GM12878 (cell line): ENCODE measurements around the gene SUFU. TPM values are rescaled to one million over a fixed set of nuclear protein-coding genes. Genes with fewer than 3 reads are reported as not detected.

Experiments
- ATAC-seq: fragments of 200-7000 bp; cut with Tn5 transposase; 3 replicates; pipeline ENCODE4 v1.9.1; 2020; ENCODE audit warnings: mild to moderate bottlenecking, moderate library complexity
- BruUV-seq: library from RNA; stranded (reverse); fragments of 400-500 nt; replicated peaks from 2 replicates; lab custom pipeline; 2021; lab: Mats Ljungman, UMichigan
- CTCF ChIA-PET: fragments of 300-600 bp; sonication (Branson Sonifier 250); formaldehyde crosslinking; extraction: SDS; loops from one replicate; lab custom pipeline; 2021; ENCODE audit warnings: inconsistent platforms; lab: Yijun Ruan, JAX
- POLR2A ChIA-PET: fragments of 350-600 bp; formaldehyde crosslinking; extraction: SDS; loops from one replicate; lab custom pipeline; 2021; ENCODE audit warnings: inconsistent platforms; lab: Charles Lee
- RAD21 ChIA-PET: fragments of 300-600 bp; sonication (Branson Sonifier 250); formaldehyde crosslinking; loops from one replicate; lab custom pipeline; 2023; ENCODE audit warnings: antibody characterized with exemption; ENCODE audit not compliant: unreplicated experiment; lab: Charles Lee
- SMC1A ChIA-PET: fragments of 300-600 bp; sonication (Branson Sonifier 250); formaldehyde crosslinking; loops from one replicate; lab custom pipeline; 2023; ENCODE audit not compliant: unreplicated experiment, uncharacterized antibody; lab: Charles Lee
- DNase-seq: peaks from one replicate; pipeline ENCODE4 v3.0.0-alpha.2; 2011; ENCODE audit warnings: low read depth, low spot score
- FAIRE-seq: peaks from 3 replicates; lab custom pipeline; 2011; peaks lifted over from hg19 to GRCh38; lab: Jason Lieb, UNC
- H2AFZ ChIP-seq: 2 replicates; pipeline ENCODE4 v1.6.0; 2011; ENCODE audit warnings: low read depth, low read length, control low read depth; ENCODE audit not compliant: control insufficient read depth
- H3K27ac ChIP-seq: 2 replicates; pipeline ENCODE4 v1.5.1; 2011; ENCODE audit warnings: control low read depth; ENCODE audit not compliant: control insufficient read depth, insufficient read depth
- H3K27me3 ChIP-seq, 2 experiments: replicated peaks in 1 of 2; 2 replicates each; pipeline versions ENCODE4 v1.6.0 to v1.6.1; 2011; ENCODE audit warnings: low read length in 1 of 2; ENCODE audit not compliant: control insufficient read depth in 2 of 2, insufficient read depth in 2 of 2
- H3K36me3 ChIP-seq, 2 experiments: 2 replicates each; pipeline ENCODE4 v1.5.1; 2011; ENCODE audit warnings: low read length in 1 of 2; ENCODE audit not compliant: control insufficient read depth in 2 of 2, insufficient read depth in 2 of 2
- H3K4me1 ChIP-seq: 2 replicates; pipeline ENCODE4 v1.6.1; 2011; ENCODE audit warnings: mild to moderate bottlenecking, low read length, moderate library complexity, mixed read lengths; ENCODE audit not compliant: control insufficient read depth, insufficient read depth
- H3K4me2 ChIP-seq: 2 replicates; pipeline ENCODE4 v1.6.0; 2011; ENCODE audit warnings: control low read depth; ENCODE audit not compliant: control insufficient read depth, insufficient read depth
- H3K4me3 ChIP-seq: fragments of 200-600 bp; sonication (generic); 2 replicates; pipeline ENCODE4 v1.5.1; 2016
- H3K79me2 ChIP-seq: 2 replicates; pipeline ENCODE4 v1.6.0; 2011; ENCODE audit warnings: low read length; ENCODE audit not compliant: control insufficient read depth, insufficient read depth
- H3K9ac ChIP-seq: 2 replicates; pipeline ENCODE4 v1.8.0; 2011; ENCODE audit warnings: low read length, control low read depth, mixed read lengths; ENCODE audit not compliant: control insufficient read depth, insufficient read depth
- H3K9me3 ChIP-seq: replicated peaks from 3 replicates; pipeline ENCODE4 v1.5.1; 2011; ENCODE audit warnings: mild to moderate bottlenecking, low read length; ENCODE audit not compliant: control insufficient read depth, insufficient read depth
- H4K20me1 ChIP-seq: 2 replicates; pipeline ENCODE4 v1.6.0; 2011; ENCODE audit not compliant: control insufficient read depth, insufficient read depth
- BRCA1 ChIP-seq: IDR thresholded peaks from 2 replicates; pipeline ENCODE4 v1.6.1; 2011; ENCODE audit warnings: low read depth, low read length, improper control_type of control experiment
- CHD2 ChIP-seq: IDR thresholded peaks from 2 replicates; pipeline ENCODE4 v1.6.1; 2011; ENCODE audit warnings: low read depth, low read length, improper control_type of control experiment, borderline replicate concordance
- FOXK2 ChIP-seq: fragments of 450-650 bp; IDR thresholded peaks from 2 replicates; pipeline ENCODE4 v1.6.1; 2017; ENCODE audit warnings: mild to moderate bottlenecking, moderate library complexity
- HDAC6 ChIP-seq: fragments of 200-600 bp; sonication (generic); IDR thresholded peaks from one replicate; pipeline ENCODE4 v1.8.0; 2017; ENCODE audit warnings: antibody characterized with exemption; ENCODE audit not compliant: unreplicated experiment
- MAX ChIP-seq: IDR thresholded peaks from 2 replicates; pipeline ENCODE4 v1.6.1; 2012; ENCODE audit warnings: low read depth, low read length, improper control_type of control experiment
- MEF2B ChIP-seq: fragments of 450-650 bp; IDR thresholded peaks from 2 replicates; pipeline ENCODE4 v1.6.1; 2018; ENCODE audit warnings: mild to moderate bottlenecking, moderate library complexity; ENCODE audit not compliant: partially characterized antibody, poor library complexity, severe bottlenecking
- NFYB ChIP-seq: IDR thresholded peaks from 2 replicates; pipeline ENCODE4 v1.6.1; 2011; ENCODE audit warnings: low read depth, mild to moderate bottlenecking, low read length, improper control_type of control experiment, moderate library complexity; ENCODE audit not compliant: insufficient read depth
- NR2C2 ChIP-seq: IDR thresholded peaks from 2 replicates; pipeline ENCODE4 v1.6.1; 2011; ENCODE audit warnings: borderline replicate concordance, low read depth; ENCODE audit not compliant: control insufficient read depth, insufficient read length
- NRF1 ChIP-seq: conservative IDR thresholded peaks from 2 replicates; pipeline ENCODE4 v1.6.1; 2011; ENCODE audit warnings: mild to moderate bottlenecking, low read depth, low read length, improper control_type of control experiment
- PML ChIP-seq: IDR thresholded peaks from 2 replicates; pipeline ENCODE4 v1.6.1; 2012; ENCODE audit warnings: low read length, inconsistent platforms
- POLR2A ChIP-seq: IDR thresholded peaks from 2 replicates; pipeline ENCODE4 v1.6.1; 2011; ENCODE audit warnings: low read depth, mild to moderate bottlenecking, low read length
- REST ChIP-seq: IDR thresholded peaks from 2 replicates; pipeline ENCODE4 v1.6.1; 2012; ENCODE audit warnings: mild to moderate bottlenecking, low read depth, low read length
- SIX5 ChIP-seq: IDR thresholded peaks from 2 replicates; pipeline ENCODE4 v1.6.1; 2011; ENCODE audit warnings: mild to moderate bottlenecking, low read depth, low read length, moderate library complexity; ENCODE audit not compliant: severe bottlenecking
- ZNF592 ChIP-seq: fragments of 450-650 bp; IDR thresholded peaks from 2 replicates; pipeline ENCODE4 v1.6.1; 2017; ENCODE audit warnings: mild to moderate bottlenecking, moderate library complexity
- WGBS: methylation state at CpG from one replicate; pipeline ENCODE4 v1.1.6; 2016; ENCODE audit warnings: low lambda C conversion rate; ENCODE audit not compliant: insufficient replicate concordance, insufficient coverage; ENCODE audit errors: missing lambda C conversion rate; 5-methylcytosine and 5-hydroxymethylcytosine counted together
- in situ Hi-C: fragments of 300-500 bp; cut with MboI; formaldehyde crosslinking; loops from 9 replicates; pipeline ENCODE4 v1.14.3; 2018; ENCODE audit warnings: mixed read lengths
- intact Hi-C: fragments of 100-400 bp; cut with micrococcal nuclease; formaldehyde crosslinking; loops from one replicate; pipeline ENCODE4 v1.14.2; 2022; ENCODE audit not compliant: unreplicated experiment
- polyA plus RNA-seq, 11 experiments: library from polyadenylated mRNA; depleted of rRNA in 4 of 11; unstranded in 6 of 11; stranded (reverse) in 5 of 11; fragments of >200 nt; fragmentation: Nextera tagmentation in 4 of 11; fragmentation: Illumina TruSeq in 1 of 11; extraction: Ambion mirVana in 4 of 11; extraction: Trizol in 1 of 11; gene quantifications; 1 replicate in 1 of 11; 2 replicates in 10 of 11; pipeline versions ENCODE4 v1.2.1 to v1.2.3, GENCODE V29; 2011 to 2016; ENCODE audit warnings: inconsistent platforms in 2 of 11, missing spikeins in 2 of 11, low read depth in 1 of 11
- total RNA-seq, 4 experiments: library from RNA; depleted of rRNA in 3 of 4; stranded (reverse); fragments of >200 nt in 3 of 4; fragmentation: Illumina TruSeq in 1 of 4; extraction: Trizol in 1 of 4; gene quantifications; 2 replicates each; pipeline versions ENCODE4 v1.2.1 to v1.2.3, GENCODE V29; 2013 to 2021

Gene SUFU
- total and polyA plus RNA-seq, 10 of the 15 experiments (the other 5 are each of a cell fraction or from before 2014, with no cell fraction given): 0.68 to 7.7 (median 2.4) TPM

- ChIA-PET SMC1A (interaction anchor here (0.7 to 3.8 kb wide), 6 partner anchors 10 to 122 kb away, joined by 3 to 23 read pairs (median 4); partner anchors contain the start of genes C10orf95 and FBXL15), RAD21 (interaction anchor here (0.5 to 3.2 kb wide), 13 partner anchors 11 to 292 kb away, joined by 3 to 19 read pairs (median 4); partner anchors contain the start of genes C10orf95, CUEDC2, FBXL15 and NFKB2), CTCF (interaction anchor here (0.7 to 4.5 kb wide), 15 partner anchors 10 to 308 kb away, joined by 3 to 29 read pairs (median 7); partner anchors contain the start of genes ACTR1A, C10orf95 and FBXL15), POLR2A (interaction anchor here (0.7 to 4.3 kb wide), 9 partner anchors 11 to 232 kb away, joined by 3 to 69 read pairs (median 5); partner anchors contain the start of genes ACTR1A, C10orf95, CUEDC2 and FBXL15)
- ATAC-seq: peak; percentile 96
- Histone ChIP-seq H3K27me3 (no peaks in the 10 kb centered on the region), H2AFZ (peak overlapping the region; percentile 100), H3K36me3 (no peaks in the 10 kb centered on the region), H3K9me3 (no peaks in the 10 kb centered on the region), H3K4me1 (peaks cover 16% of the 10 kb centered on the region), H3K27ac (no peak overlapping the region), H3K79me2 (no peaks in the 10 kb centered on the region), H3K4me3 (peak overlapping the region; percentile 73), H4K20me1 (no peaks in the 10 kb centered on the region), H3K9ac (peak overlapping the region; percentile 56), H3K4me2 (peak overlapping the region; percentile 98)
- FAIRE-seq: no peak
- WGBS: under 1% methylated on average over 54 of the region's 54 CpGs
- intact Hi-C loops: loop anchor here (1.0 to 5.0 kb wide), 2 partner anchors 29 to 69 kb away; partner anchors contain the start of gene CUEDC2
- DNase-seq: peak; percentile 43
- in situ Hi-C loops: no loop called here
- TSS peak; percentile 44 for BruUV-seq
- TF ChIP-seq NRF1 (peak; percentile 77), POLR2A (peak; percentile 53), NFYB (peak; percentile 85), PML (no peak), HDAC6 (no peak), CHD2 (peak; percentile 26; the same call in 1 of the 2 replicates), ZNF592 (no peak), SIX5 (peak; percentile 81), FOXK2 (no peak), BRCA1 (no peak), NR2C2 (no peak), REST (peak; percentile 70), MEF2B (peak; percentile 25), MAX (peak; percentile 33)
Measured at GRCh38 chr10:102461187-102462054, 42.4 kb upstream of the SUFU start.
